ENCODE data around the gene ARPC5L.
A peak's percentile ranks its signal among the peaks of the same experiment; 100 is the strongest.
"Not testable (repeated sequence)": the region's sequence is repeated elsewhere in the genome, so short reads cannot be mapped to it uniquely, and the experiment has no call there.

The ARPC5L gene

DNA sequence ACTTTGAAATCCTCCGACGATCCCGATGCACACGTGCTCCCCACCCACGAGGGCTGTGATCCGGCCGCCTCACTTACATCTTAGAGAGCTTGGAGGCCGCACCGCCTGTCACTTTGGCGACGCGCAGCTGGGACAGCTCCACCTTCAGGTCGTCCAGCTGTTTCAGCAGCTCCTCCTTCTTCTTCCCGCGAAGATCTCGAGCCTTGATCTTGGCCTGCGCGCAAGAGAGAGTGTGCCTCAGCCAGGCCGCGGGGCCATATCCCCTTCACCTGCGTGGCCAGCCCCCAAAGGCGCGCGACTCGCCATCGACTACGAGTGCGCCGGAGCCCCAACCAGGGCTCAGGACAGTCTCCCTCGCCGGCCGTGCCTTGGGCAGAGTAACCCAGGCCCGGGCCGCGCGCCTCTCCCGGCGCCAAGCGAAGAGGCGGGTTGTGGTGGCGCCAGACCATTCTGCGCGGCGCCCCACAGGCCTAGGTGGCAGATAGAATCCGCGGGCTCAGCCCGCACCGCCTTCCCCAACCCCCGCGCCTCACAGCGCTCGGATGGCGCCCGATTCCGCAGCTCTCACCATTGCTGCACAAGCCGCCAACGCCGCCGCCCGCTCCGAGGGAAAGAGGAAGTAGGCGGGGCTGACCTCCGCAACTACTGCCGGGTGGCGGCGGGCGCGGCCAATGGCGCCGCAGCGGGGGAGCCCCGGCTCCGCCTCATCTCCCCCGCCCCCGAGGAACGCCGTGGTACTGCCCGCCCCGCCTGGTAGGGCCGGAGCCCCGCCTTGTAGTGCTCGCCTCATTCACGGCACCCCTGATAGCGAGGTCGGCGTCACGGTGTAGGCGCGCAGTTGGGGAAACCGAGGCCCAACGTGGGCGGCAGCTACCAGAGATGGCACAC lies at the start of gene ARPC5L, which contains the start of gene RPL35:
ARPC5L (plus strand) TSS at position 789 of the 888 bp plus-strand sequence. CDS start 7,161 bp downstream, outside the sequence.
RPL35 (minus strand) TSS at position 616 of the 888 bp plus-strand sequence; CDS start at position 571, 45 bp downstream.
- DNase-seq, result peak; percentile 59 to 91

DNA sequence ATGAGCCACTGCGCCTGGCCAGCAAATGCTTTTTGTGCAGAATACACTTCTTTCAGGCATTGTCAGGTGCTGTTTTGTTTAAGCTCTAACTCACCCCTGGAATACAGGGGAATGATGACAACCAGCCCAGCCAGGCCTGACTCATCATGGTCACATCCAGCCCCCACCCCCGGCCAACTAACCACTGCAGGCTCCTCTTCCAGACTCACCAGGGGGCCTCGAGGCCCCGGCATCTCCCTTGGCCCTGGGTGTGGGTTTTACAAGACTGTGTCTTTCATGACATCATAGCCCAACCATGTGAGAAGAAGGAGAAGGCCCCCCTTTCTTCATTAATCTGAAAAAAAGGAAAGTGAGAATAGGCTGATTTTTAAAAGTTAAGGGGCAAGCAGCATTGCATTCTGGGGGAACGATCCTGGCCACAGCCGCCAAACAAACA lies 49.5 kb upstream of the ARPC5L start:
- no peak for DNase-seq

DNA sequence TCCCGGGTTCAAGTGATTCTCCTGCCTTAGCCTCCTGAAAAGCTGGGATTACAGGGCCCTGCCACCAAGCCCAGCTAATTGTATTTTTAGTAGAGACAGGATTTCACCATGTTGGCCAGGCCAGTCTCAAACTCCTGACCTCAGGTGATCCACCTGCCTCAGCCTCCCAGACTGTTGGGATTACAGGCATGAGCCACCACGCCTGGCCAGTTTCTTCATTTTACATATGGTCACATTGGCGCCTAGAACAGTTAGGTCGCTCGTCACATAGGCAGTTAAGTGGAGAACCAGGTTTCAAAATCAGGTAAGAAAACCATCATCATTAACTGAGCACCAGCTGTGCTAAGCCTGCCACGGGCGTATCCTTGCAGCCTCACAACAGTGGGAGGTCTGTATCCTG lies 48.9 kb upstream of the ARPC5L start:
- no peak for DNase-seq

DNA sequence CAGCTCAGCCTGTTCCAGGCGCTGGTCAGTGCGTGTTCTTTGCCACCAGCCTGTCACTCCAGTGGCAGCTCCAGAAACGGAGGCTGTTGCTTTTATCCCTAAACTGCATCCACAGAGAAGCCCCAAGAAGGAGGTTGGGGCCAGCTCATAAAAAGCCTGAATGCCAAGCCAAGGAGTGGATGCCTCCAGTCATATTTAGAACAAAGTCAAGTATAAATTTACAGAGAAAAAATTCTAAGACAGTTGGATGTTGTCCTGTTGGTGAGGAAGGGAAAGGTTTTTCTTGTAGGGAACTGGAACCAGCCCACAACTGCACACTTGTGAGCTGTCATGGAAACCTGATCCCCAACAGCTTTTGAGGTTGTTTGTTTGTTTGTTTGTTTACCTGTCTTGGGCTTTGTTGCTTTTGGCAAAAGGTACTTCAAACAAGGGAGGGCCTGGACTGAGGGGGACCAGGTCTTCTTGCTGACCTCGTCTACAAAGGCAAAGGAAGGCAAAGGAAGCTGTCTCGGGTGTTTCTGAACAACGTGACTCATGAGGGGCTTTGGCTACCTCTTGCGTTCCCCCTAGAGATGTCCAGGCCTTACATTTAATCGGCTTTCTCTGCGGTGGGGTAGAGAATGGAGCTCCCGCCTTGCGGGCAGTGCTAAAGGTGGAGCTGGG lies 48.3 kb upstream of the ARPC5L start:
- no peak for DNase-seq

DNA sequence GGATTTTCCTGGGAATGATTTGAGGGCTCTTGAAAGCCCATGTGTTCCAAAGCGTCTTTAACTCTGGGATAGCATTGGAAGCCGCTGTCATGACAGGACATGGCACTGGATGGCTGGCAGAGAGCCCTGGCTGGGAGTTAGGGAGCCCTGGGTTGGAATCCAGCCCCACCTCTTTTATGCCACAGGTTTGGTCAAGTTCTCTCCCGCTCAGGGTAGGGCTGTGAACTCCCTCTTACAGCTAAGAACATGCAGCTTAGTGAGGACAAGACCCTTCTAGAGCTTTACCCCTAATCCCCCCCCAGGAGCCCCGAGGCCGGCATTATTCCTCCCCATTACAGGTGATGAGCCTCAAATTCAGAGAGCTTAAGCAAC lies 47.8 kb upstream of the ARPC5L start:
- no peak for DNase-seq

DNA sequence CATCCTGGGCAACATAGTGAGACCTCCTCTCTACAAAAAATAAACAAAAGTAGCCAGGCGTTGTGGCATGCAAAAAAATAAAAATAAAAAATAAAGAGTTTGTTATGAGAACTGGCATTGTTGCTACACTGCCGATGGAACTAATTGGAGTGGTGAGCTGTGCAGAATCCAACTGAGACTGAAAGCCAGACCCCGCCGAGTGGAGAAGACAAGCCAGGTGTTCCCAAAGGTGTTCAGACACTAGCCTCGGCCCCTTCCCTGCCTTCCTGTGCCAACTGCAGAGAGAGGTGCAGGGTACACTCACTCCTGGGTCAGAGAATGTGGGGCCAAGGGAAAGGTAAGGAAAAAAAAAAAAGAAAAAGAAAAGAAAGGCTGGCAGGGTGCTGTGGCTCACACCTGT lies 46.3 kb upstream of the ARPC5L start:
- no peak for DNase-seq

DNA sequence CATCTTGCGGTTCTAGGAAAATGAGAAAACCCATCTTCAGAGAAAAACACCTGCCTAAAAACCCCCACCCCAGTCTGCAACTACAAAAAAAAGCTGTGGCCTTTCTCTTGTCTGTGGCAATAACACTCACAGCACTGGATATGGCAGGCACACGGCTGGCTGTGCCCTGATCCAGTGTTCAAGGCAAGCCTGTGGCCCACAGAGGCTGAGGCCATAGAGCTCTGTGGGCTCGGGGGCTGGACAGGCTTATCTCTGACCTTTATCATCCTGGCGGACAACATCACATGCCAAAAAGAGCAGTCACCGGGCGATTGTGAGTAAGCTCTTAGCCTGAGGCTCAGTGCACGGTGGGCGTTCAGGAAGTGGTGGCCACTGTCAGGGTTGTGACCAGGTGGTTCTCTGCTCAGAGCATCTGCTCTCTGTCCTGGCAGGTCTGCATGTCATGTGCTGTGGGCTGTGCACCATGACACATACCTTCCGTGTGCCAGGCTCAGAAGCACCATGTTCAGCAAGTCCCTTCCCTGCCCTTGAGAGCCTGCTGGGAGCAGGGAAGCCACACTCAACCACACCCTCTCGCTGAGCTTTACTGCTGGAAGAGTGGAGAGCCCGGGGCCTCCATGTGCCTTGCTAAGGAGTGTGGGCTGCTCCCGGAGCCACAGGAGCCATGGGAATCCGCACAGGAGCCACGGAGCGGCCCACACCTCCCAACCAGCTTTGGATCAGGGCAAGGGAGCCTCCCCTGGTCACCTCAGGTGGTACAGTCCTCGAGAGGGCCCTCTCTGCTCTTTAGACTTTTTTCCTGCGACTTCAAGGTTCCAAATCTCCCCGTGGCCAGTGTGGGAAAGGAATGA lies 43.3 kb upstream of the ARPC5L start:
- DNase-seq, result no peak

DNA sequence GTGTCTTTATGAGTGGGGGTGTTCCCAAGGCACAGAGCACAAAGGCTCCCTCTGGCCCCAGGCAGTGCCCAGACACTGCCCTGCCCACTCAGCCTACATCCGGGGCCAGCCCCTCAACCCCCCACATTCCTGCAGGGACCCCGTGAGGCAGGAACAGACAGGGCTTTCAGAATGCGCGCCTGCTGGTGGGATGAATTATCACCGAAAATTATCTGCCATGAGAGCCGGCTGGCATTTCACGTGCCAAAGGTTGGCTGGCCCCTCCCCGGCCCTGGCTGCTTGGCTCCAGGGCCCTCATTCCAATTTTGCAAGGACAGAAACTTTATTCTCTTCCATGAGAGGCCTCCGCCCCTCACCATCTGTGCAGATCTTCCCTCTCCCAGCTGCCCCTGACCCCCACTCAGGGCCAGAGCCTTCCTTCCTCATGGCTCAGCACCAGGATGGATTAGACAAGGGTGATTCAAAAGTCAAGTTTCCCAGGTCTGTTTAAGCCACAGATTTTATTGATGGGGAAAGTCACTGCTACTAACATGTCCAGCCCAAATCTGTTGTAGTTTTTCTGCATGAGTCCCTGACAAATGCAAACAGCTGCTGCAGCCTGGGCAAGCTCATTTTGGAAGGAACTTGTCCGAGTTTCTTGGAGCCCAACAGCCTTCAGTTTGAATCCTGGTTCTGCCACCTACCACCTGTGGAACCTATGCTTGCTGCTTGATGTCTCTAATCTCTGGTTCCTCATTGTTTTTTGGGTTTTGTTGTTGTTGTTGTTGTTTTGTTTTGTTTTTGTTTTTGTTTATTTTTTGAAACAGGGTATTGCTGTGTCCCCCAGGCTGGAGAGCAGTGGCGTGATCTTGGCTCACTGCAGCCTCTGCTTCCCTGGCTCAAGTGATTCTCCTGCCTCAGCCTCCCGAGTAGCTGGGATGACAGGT lies 41.0 kb upstream of the ARPC5L start:
- peak in 1 of 2 experiments; percentile 42 for DNase-seq

DNA sequence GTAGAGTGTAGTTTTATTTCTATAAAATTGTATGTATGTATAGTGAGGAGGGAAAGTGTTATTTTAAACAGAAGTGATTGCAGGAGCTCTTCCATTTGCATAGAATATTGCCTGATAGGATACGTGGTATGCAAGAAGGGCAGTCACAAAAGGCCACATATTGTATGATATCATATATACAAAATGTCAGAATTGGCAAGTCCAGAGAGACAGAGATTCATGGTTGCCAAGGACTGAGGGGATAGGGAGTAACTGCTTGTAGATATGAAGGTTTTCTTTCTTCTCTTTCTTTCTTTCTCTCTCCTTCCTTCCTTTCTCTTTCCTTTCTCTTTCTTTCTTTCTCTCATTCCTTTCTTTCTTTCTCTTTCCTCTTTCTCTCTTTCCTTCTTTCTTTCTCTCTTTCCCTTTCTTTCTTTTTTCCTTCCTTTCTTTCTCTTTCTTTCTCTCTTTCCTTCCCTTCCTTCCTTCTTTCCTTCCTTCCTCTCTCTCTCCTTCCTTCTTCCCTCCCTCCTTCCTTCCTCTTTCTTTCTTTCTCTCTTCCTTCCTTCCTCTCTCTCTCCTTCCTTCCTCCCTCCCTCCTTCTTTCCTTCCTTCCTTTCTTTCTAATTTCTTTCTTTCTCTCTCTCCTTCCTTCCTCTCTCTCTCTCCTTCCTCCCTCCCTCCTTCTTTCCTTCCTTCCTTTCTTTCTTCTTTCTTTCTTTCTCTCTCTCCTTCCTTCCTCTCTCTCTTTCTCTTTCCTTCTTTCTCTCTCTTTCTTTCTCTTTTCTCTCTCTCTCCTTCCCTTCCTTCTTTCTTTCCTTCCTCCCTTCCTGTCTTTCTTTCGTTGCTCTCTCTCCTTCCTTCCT lies 33.2 kb upstream of the ARPC5L start:
- DNase-seq, result no peak

DNA sequence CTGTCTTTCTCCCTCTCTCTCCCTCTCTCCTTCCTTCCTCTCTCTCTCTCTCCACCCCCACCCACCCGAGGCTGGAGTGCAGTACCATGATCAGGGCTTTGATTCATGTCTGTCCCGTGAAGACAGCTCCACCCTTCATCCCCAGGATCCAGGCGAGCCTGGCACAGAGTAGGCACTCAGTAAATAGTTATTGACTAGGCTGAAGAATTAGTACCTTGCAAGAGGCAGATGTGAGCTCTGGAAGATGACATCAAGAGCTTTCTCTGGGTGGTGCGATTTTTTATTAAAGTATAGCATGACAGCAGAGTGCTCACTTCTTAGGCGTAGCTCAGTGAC lies 32.6 kb upstream of the ARPC5L start:
- no peak for DNase-seq

DNA sequence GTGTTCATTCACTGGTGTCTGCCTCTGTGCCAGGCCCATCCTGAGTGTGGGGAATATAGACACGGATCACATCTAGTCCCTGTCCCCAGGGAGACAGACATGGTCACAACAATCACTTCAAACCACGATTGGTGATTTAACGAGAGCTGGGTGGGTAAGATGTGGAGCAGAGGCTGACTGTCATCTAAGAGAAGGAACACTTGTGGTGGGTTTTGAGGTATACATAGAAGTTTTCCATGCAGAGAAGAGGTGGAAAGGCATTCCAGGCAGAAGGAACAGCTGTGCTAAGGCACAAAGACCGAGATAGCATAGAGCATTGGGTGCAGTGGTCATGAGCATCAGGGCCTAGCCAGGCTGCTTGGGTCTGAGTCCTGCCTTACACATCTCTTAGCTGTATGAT lies 31.3 kb upstream of the ARPC5L start:
- DNase-seq, result no peak

DNA sequence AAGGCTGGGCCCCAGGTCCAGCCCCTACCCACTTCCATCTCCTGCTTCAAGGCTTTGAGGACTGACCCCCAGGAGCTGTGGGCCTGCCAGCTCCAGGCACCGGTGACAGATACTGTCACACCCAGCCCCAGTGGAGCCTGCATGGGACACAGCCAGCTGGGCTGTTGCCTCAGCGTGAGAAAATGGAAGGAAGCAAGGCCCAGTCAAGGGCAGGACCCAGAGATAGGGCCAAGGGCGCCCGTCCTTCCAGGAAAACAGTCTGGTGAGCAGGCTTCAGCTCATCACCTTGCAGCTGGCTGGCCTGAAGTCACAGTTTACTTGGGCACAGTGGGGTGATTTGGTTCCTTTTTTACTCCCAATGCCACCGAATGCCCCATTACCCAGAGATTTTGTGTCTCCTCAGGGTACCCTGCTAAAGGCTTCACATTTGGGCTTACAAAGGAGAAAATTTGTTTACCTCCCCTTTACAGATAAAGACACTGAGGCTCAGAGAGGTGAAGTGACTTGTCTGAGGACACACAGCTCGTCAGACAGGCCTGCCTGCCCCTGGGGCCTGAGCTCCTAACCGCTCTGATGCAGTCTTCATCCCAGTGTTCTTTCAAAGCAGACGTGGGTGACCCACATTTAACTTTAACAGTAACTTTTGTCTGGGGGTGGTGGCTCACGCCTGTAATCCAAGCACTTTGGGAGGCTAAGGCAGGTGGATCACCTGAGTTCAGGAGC lies 30.1 kb upstream of the ARPC5L start:
- no peak for DNase-seq

DNA sequence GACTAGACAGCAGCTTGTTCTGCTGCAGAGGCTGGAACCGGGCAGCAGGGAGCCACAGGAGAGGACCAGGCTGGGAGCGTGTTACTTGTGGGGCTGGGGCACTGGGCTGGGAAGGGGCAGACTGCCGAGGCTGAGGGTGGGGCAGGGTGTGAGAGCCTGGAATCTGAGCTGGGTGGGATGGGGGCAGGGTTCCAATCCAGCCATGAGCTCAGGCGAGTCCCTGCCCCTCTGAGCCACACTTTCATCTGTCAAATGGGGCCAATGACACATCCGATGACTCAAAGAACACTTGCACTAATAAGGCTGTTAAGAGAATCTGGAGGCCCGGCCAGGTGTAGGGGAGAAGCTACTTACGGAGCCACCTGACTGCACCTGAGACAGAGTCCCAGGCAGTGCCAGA lies 27.3 kb upstream of the ARPC5L start:
- no peak for DNase-seq

DNA sequence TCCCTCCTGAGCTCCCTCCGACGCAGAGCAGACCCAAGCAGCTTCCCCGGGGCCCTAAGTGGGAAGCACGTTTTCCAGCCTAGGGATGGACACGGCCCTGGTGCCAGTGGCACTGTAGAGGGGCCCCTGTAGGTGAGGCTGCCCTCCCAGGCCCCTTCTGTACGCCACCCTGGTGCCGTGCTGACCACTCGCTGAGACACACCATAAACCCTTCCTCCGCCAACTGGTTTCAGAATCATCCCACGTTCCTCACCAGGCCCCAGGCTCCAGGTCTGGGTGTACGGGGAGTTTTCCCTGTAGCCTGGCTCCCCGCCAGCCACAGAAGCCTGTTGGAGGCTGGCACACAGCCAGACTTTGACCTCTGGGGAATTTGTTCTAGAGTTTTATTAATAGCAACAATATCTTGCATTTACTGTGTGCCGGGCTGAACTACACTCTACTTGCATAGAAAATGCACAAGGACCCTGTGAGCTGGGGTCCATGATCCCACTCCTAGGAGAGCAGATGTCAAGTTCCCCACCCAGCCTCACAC lies 26.8 kb upstream of the ARPC5L start:
- peak in 1 of 2 experiments; percentile 58 for DNase-seq

DNA sequence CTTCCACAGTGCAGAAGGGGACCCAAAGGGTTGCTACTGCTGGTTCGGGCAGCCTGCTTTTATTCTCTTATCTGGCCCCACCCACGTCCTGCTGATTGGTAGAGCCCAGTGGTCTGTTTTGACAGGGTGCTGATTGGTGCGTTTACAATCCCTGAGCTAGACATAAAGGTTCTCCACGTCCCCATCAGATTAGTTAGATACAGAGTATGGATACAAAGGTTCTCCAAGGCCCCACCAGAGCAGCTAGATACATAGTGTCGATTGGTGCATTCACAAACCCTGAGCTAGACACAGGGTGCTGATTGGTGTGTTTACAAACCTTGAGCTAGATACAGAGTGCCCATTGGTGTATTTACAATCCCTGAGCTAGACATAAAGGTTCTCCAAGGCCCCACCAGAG lies 23.8 kb upstream of the ARPC5L start:
- not testable (repeated sequence) for DNase-seq

DNA sequence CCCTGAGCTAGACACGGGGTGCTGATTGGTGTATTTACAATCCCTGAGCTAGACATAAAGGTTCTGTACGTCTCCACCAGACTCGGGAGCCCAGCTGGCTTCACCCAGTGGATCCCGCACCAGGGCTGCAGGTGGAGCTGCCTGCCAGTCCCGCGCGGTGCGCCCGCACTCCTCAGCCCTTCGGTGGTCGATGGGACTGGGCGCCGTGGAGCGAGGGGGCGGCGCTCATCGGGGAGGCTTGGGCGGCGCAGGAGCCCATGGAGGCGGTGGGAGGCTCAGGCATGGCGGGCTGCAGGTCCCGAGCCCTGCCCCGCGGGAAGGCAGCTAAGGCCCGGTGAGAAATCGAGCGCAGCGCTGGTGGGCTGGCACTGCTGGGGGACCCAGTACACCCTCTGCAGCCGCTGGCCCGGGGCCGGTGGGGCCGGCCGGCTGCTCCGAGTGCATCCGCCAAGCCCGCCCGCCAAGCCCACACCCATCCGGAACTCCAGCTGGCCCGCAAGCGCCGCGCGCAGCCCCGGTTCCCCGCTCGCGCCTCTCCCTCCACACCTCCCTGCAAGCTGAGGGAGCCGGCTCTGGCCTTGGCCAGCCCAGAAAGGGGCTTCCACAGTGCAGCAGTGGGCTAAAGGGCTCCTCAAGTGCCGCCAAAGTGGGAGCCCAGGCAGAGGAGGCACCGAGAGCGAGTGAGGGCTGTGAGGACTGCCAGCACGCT lies 23.2 kb upstream of the ARPC5L start:
- DNase-seq, result not testable (repeated sequence)

DNA sequence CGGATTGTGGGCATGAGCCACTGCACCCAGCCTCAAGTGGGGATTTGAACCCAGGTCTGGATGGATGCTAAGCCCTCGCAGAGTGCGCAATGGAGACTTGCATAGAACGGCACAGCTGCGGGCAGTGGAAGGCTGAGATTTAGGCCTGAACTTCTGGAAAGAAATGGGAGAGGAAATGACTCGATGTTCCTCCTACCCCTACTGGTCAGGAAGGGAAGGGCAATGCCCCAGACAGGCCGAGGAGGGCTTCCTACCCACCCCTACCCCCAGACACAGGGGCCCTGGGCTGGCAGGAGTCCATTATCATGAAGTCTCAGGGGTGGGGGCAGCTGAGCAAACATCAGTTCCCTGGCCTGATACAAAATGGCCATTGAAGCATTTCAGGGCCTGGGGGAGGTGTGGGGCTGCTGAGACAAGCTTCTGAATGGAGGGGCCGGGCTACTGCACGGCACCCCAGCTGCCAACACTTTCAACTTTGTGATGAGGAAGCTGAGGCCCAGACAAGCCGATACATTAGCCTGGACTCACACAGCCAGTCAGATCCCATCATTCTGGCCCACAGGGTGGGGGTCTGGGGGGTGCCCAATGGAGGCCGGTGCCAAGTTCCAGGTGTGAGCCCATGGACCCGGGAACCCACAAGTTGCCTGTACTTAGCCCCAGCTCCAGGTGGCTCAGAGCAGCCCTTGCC lies 22.2 kb upstream of the ARPC5L start:
- DNase-seq, result no peak

DNA sequence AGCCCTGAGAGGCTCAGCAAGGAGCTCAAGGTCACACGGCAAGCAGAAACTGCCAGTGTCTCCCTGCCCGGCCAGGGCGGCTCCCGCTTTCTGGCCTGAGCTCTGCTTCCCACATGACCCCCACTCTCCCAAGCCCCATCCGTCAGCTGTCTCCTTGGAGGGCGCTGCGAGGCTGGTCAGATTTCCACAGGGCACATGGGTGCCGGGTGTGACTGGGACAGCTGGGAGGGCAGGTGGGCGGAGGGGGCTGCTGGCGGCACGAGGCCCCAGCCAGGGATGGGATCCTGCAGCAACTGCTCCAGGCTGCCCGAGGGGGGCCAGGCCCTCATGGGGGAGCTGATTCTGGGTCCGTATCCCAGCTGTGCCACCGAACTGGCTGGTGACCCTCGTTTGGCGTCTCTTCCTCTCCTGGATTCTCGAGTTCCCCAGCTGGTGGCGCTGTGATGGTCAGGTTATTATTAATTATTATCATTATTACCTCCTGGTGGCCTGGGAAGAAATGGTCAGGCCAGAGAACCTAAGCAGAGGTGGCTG lies 21.6 kb upstream of the ARPC5L start:
- DNase-seq, result no peak

Data from NCI-H446 (cell line).